ENCODE results near the gene SH3PXD2B.
"Not testable (repeated sequence)": the region's sequence is repeated elsewhere in the genome, so short reads cannot be mapped to it uniquely, and the experiment has no call there.

DNA sequence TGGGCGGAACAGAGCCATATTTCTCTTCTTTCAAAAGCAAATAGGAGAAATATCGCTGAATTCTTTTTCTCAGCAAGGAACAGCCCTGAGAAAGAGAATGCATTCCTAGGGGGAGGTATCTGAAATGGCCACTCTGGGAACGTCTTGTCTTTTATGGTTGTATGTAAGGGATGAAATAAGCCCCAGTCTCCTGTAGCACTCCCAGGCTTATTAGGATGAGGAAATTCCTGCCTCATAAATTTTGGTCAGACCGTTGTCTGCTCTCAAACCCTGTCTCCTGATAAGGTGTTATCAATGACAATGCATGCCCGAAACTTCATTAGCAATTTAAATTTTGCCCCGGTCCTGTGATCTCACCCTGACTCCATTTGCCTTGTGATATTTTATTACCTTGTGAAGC is 52.3 kb downstream of the SH3PXD2B start:
- TF ChIP-seq, protein P1, sequence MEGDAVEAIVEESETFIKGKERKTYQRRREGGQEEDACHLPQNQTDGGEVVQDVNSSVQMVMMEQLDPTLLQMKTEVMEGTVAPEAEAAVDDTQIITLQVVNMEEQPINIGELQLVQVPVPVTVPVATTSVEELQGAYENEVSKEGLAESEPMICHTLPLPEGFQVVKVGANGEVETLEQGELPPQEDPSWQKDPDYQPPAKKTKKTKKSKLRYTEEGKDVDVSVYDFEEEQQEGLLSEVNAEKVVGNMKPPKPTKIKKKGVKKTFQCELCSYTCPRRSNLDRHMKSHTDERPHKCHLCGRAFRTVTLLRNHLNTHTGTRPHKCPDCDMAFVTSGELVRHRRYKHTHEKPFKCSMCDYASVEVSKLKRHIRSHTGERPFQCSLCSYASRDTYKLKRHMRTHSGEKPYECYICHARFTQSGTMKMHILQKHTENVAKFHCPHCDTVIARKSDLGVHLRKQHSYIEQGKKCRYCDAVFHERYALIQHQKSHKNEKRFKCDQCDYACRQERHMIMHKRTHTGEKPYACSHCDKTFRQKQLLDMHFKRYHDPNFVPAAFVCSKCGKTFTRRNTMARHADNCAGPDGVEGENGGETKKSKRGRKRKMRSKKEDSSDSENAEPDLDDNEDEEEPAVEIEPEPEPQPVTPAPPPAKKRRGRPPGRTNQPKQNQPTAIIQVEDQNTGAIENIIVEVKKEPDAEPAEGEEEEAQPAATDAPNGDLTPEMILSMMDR (IDR thresholded peaks at IDR 0.05; ENCODE audit: low read depth, low read length, poor library complexity, severe bottlenecking) = not testable (repeated sequence)
- TF ChIP-seq EZH2phosphoT487 (IDR thresholded peaks at IDR 0.05; ENCODE audit: borderline replicate concordance, low read length) = not testable (repeated sequence)
